Ishikawa (cell line): ENCODE results near the gene TRRAP.

Experiments used
- CREB1 ChIP-seq: IDR thresholded peaks from 2 replicates; pipeline ENCODE4 v1.6.1; 2012; ENCODE audit warnings: low read depth
- EP300 ChIP-seq: IDR thresholded peaks from 2 replicates; pipeline ENCODE4 v1.6.1; 2012; ENCODE audit warnings: borderline replicate concordance
- MAX ChIP-seq: IDR thresholded peaks from 2 replicates; pipeline ENCODE4 v1.6.1; 2012
- RAD21 ChIP-seq: IDR thresholded peaks from 2 replicates; pipeline ENCODE4 v1.6.1; 2012; ENCODE audit warnings: low read depth
- REST ChIP-seq: IDR thresholded peaks from 2 replicates; pipeline ENCODE4 v1.6.1; 2012; ENCODE audit warnings: low read depth, mild to moderate bottlenecking
- TAF1 ChIP-seq: IDR thresholded peaks from 2 replicates; pipeline ENCODE4 v1.6.1; 2012; ENCODE audit warnings: low read depth, mild to moderate bottlenecking
- TEAD4 ChIP-seq: IDR thresholded peaks from 2 replicates; pipeline ENCODE4 v1.6.1; 2012

GRCh38 chr7:98903246-98903645 lies 24.9 kb downstream of the TRRAP start:
- no peak for TF ChIP-seq CREB1
- no peak for TF ChIP-seq REST
- no peak for TF ChIP-seq EP300
- TF ChIP-seq MAX: no peak
- no peak for TF ChIP-seq TEAD4
- no peak for TF ChIP-seq RAD21
- no peak for TF ChIP-seq TAF1
